Kidney (tissue), 14 donors: ENCODE data around the gene ANKH. TPM values are rescaled to one million over a fixed set of nuclear protein-coding genes. Genes with fewer than 3 reads are reported as not detected.

Experiments
- DNase-seq, 5 donors: peaks; one replicate each; pipeline ENCODE4 v3.0.0-alpha.2; 2013 to 2020
- FAIRE-seq: peaks from 2 replicates; lab custom pipeline; 2012; peaks lifted over from hg19 to GRCh38; lab: Jason Lieb, UNC
- H3K27ac ChIP-seq, 2 donors: one replicate each; pipeline ENCODE4 v1.7.0; 2013; ENCODE audit warnings: low read depth in 2 of 2, low read length in 2 of 2, inconsistent platforms in 1 of 2
- H3K27me3 ChIP-seq: one replicate; pipeline ENCODE4 v1.7.1; 2013; ENCODE audit warnings: low read length, inconsistent platforms; ENCODE audit not compliant: control insufficient read depth, insufficient read depth
- H3K36me3 ChIP-seq, 3 donors: one replicate each; pipeline versions ENCODE4 v1.7.0 to v1.7.1; 2013; ENCODE audit warnings: low read length in 3 of 3, control low read depth in 1 of 3, inconsistent platforms in 1 of 3; ENCODE audit not compliant: insufficient read depth in 3 of 3, control insufficient read depth in 2 of 3
- H3K4me1 ChIP-seq, 3 donors: one replicate each; pipeline versions ENCODE4 v1.7.0 to v1.7.1; 2013; ENCODE audit warnings: low read length in 3 of 3, inconsistent platforms in 1 of 3, low read depth in 1 of 3; ENCODE audit not compliant: control insufficient read depth in 2 of 3, insufficient read depth in 2 of 3
- H3K4me3 ChIP-seq, 3 donors: one replicate each; pipeline versions ENCODE4 v1.7.0 to v1.8.1; 2013; ENCODE audit warnings: low read length in 3 of 3, control low read depth in 1 of 3, inconsistent platforms in 1 of 3
- H3K9ac ChIP-seq, 3 donors: one replicate each; pipeline versions ENCODE4 v1.7.0 to v1.7.1; 2013; ENCODE audit warnings: low read length in 3 of 3, control low read depth in 1 of 3, inconsistent platforms in 1 of 3
- H3K9me3 ChIP-seq, 3 donors: one replicate each; pipeline versions ENCODE4 v1.7.0 to v1.7.1; 2013; ENCODE audit warnings: low read length in 3 of 3, control low read depth in 1 of 3, inconsistent platforms in 1 of 3; ENCODE audit not compliant: control insufficient read depth in 2 of 3, insufficient read depth in 1 of 3
- intact Hi-C: fragments of 100-400 bp; cut with DNase I; formaldehyde crosslinking; loops from one replicate; pipeline ENCODE4 v1.11.1; 2022
- polyA plus RNA-seq: library from polyadenylated mRNA; stranded (reverse); fragments of 350-450 nt; fragmentation: Illumina TruSeq; extraction: RNeasy Lipid Tissue Mini Kit (QIAGEN cat#74804); gene quantifications from one replicate; pipeline ENCODE4 v1.2.3, GENCODE V29; 2014; ENCODE audit warnings: low read depth, low replicate concordance; ENCODE audit not compliant: insufficient read depth
- total RNA-seq: library from RNA; stranded (reverse); fragmentation: NEBNext Ultra II Directional; extraction: Animal tissue kit (Norgen Biotek cat#: 25700); gene quantifications from one replicate; pipeline ENCODE4 v1.2.1, GENCODE V29; 2021
- TF ChIP-seq, protein P1 (sequence below): IDR thresholded peaks from 3 replicates; pipeline ENCODE4 v1.5.1; 2012; ENCODE audit warnings: mild to moderate bottlenecking, moderate library complexity, borderline replicate concordance; ENCODE audit not compliant: insufficient read depth; ENCODE audit errors: extremely low read depth
- donor health status: control.
- donor health status: control.
- donor health status: control.
- donor health status: control.
- donor health status: control.
- donor health status: DM: yes; HTN: yes; CAD: no.
- donor health status: Normal renal cell carcinoma (clear cell type).

ANKH gene
- total and polyA plus RNA-seq, 2 donors from 2014 or later: 19.0 to 44.6 TPM

DNA sequence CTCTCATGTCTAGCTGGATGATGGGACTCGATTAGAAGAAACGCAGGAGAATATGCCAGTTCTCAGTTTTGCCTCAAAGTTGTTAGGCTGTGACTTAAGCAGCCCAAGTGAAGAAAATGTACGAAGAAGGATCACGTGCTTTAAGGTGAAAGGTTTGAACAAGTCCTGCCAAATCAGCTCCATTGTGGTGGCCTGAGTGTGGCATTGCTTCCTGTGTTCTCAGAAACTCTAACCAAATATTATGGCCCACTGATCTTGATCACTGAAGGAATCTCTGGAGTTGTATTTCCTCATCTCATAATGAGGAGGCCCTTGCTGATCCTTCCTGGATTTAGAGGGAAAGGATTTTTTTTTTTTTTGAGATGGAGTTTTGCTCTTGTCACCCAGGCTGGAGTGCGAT is 163.0 kb downstream of the ANKH start:
- no peak for FAIRE-seq
- Histone ChIP-seq H3K9me3 (no peaks in the 10 kb centered on the region), H3K27me3 (no peaks in the 10 kb centered on the region), H3K27ac (no peak overlapping the region), H3K4me3 (no peak overlapping the region), H3K4me1 (peaks cover 0 to 3% (median 0%) of the 10 kb centered on the region in 3 donors), H3K36me3 (peaks cover 0 to 40% (median 18%) of the 10 kb centered on the region in 3 donors), H3K9ac (no peak overlapping the region)
- DNase-seq: no peak
- intact Hi-C loops: no loop called here
- TF ChIP-seq, protein P1, sequence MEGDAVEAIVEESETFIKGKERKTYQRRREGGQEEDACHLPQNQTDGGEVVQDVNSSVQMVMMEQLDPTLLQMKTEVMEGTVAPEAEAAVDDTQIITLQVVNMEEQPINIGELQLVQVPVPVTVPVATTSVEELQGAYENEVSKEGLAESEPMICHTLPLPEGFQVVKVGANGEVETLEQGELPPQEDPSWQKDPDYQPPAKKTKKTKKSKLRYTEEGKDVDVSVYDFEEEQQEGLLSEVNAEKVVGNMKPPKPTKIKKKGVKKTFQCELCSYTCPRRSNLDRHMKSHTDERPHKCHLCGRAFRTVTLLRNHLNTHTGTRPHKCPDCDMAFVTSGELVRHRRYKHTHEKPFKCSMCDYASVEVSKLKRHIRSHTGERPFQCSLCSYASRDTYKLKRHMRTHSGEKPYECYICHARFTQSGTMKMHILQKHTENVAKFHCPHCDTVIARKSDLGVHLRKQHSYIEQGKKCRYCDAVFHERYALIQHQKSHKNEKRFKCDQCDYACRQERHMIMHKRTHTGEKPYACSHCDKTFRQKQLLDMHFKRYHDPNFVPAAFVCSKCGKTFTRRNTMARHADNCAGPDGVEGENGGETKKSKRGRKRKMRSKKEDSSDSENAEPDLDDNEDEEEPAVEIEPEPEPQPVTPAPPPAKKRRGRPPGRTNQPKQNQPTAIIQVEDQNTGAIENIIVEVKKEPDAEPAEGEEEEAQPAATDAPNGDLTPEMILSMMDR: no peak

DNA sequence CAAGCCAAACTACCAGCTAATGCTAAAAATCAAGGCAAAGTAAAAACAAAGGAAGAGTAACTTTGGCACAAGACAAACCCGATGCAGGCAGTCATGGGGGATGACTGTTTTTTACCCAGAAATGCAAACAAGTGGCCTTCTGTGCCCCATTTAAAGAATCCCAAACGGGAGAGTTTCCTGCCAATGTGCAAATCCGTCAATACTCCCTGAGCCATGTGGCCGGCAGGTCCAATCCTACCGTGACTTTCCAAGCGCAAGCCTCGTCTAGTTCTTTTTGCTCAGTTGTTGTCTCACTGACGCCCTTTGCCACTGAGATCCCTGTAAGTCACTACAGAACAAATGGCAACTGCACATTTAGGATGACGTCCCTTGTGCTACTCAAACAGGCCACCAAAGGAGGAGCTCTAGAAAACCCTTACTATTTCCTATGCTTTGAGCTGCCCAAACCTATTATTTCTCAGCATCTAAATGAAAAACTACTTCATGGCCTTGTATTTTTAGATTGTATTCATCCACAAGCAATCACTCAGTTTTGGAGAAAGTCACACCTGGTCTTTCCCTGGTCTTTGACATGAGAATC is 163.7 kb downstream of the ANKH start:
- intact Hi-C loops: no loop called here
- no peak overlapping the region for H3K9ac ChIP-seq
- TF ChIP-seq, protein P1: no peak
- FAIRE-seq: no peak
- DNase-seq: no peak
- peaks cover 0 to 3% (median 0%) of the 10 kb centered on the region in 3 donors for H3K4me1 ChIP-seq
- no peaks in the 10 kb centered on the region for H3K9me3 ChIP-seq
- H3K27me3 ChIP-seq: no peaks in the 10 kb centered on the region
- H3K36me3 ChIP-seq: peaks cover 0 to 36% (median 16%) of the 10 kb centered on the region in 3 donors
- no peak overlapping the region for H3K4me3 ChIP-seq
- H3K27ac ChIP-seq: no peak overlapping the region

DNA sequence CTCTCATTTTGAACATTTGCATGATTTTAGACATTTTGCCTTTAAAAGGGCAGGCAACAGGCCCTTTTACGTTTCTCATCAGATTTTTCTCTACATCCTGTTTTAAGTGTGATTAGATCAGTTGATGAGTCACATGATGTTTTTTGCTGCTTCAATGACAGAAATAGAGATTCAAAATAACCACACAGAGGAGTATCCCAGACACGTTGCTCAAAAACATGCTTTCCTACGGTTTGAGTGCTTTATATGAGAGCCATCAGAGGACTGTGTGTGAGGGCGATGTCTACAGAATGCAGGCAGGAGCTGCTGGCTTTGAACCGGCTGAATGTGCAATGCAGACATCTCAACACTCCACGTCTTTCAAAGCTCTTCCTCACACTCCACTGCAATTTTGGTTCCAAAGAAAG is 165.0 kb downstream of the ANKH start:
- H3K36me3 ChIP-seq: peaks cover 0 to 26% (median 8%) of the 10 kb centered on the region in 3 donors

More for the DNA sequence above, 165.0 kb downstream of the ANKH start:
- H3K9ac ChIP-seq: no peak overlapping the region
- TF ChIP-seq, protein P1: no peak
- H3K4me1 ChIP-seq: peaks cover 0 to 3% (median 0%) of the 10 kb centered on the region in 3 donors
- no peak overlapping the region for H3K27ac ChIP-seq
- no peak overlapping the region for H3K4me3 ChIP-seq
- H3K9me3 ChIP-seq: no peaks in the 10 kb centered on the region
- no peak for DNase-seq
- no peaks in the 10 kb centered on the region for H3K27me3 ChIP-seq
- intact Hi-C loops: no loop called here
- FAIRE-seq: no peak
